AG09319 (cell line): ENCODE results near the gene MEFV.
A peak's percentile ranks its signal among the peaks of the same experiment; 100 is the strongest.

Experiments used
- DNase-seq: peaks from one replicate; pipeline ENCODE4 v3.0.0-alpha.2; 2010; ENCODE audit warnings: low read depth; ENCODE audit errors: extremely low read depth
- CTCF ChIP-seq: IDR thresholded peaks from 2 replicates; pipeline ENCODE4 v1.5.1; 2011; ENCODE audit warnings: low read depth, mild to moderate bottlenecking, inconsistent platforms, low read length, moderate library complexity

Gene MEFV

GRCh38 chr16:3292604-3293003 lies 36.2 kb upstream of the MEFV start:
- no peak for DNase-seq
- TF ChIP-seq CTCF: no peak

GRCh38 chr16:3289998-3290673 lies 33.7 kb upstream of the MEFV start:
- no peak for DNase-seq
- TF ChIP-seq CTCF: no peak

- no peak for DNase-seq
- TF ChIP-seq CTCF: no peak
Observed at GRCh38 chr16:3285131-3285530, 28.7 kb upstream of the MEFV start.

- TF ChIP-seq CTCF: no peak
Observed at GRCh38 chr16:3283543-3284447, 27.4 kb upstream of the MEFV start.

GRCh38 chr16:3282730-3283542 lies 26.5 kb upstream of the MEFV start, which contains the start of gene ZNF263:
ZNF263 (plus strand) TSS chr16:3283491; CDS start chr16:3283819, 328 bp downstream.
- TF ChIP-seq CTCF: no peak
- DNase-seq: peak; percentile 95

More at GRCh38 chr16:3283543-3284447, 27.4 kb upstream of the MEFV start:
- no peak for DNase-seq

GRCh38 chr16:3282103-3282729 lies 25.8 kb upstream of the MEFV start:
- TF ChIP-seq CTCF: no peak
- DNase-seq: no peak
